ACHN (cell line): ENCODE data around the gene IL4.
"Not testable (repeated sequence)": the region's sequence is repeated elsewhere in the genome, so short reads cannot be mapped to it uniquely, and the experiment has no call there.

Source experiments
- DNase-seq: peaks from one replicate; pipeline ENCODE4 v3.0.0-alpha.2; 2015
- in situ Hi-C: cut with HindIII; loops from 2 replicates; pipeline ENCODE4 v1.10.0; 2017; ENCODE audit warnings: low sequenced_read_pairs, low pct_ligation_motif_present, low pct_unique_long_range_greater_than_20kb

Gene IL4

DNA sequence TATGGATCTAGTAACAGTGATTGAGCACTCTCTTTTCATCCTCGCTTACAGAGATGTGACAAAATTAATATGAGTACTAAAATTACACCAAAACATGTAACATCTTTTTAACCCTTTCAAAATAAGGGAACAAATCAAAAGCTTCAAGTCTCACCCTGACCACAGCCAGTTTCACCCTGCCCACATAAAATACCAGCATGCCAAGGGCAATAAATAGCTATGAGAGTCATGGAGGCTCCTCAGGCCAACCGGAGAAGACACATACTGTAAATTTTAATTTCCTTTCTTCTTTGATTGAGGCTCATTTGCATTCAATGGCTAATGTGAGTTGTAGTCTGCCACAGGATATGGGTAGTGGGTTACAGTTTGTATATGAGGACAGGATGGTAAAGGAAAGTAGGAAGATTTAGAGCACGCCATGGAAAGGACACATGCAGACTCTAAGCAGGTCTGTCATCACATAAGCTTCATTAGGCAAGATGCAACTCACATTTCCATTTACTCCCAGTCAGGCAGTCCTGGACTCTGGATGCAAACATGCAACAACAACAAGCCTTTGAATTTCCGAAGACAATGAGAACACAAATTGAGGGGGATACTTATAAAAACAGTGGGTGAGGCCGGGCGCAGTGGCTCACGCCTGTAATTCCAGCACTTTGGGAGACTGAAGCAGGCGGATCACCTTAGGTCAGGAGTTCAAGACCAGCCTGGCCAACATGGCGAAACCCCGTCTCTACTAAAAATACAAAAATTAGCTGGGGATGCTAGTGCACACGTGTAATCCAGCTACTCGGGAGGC lies 11.3 kb downstream of the IL4 start:
- in situ Hi-C loops, result no loop called here
- no peak for DNase-seq

GRCh38 chr5:132686193-132686592 lies 12.4 kb downstream of the IL4 start:
- DNase-seq, result no peak
- in situ Hi-C loops, result no loop called here

GRCh38 chr5:132687995-132688394 lies 14.2 kb downstream of the IL4 start:
- in situ Hi-C loops, result no loop called here
- DNase-seq, result no peak

DNA sequence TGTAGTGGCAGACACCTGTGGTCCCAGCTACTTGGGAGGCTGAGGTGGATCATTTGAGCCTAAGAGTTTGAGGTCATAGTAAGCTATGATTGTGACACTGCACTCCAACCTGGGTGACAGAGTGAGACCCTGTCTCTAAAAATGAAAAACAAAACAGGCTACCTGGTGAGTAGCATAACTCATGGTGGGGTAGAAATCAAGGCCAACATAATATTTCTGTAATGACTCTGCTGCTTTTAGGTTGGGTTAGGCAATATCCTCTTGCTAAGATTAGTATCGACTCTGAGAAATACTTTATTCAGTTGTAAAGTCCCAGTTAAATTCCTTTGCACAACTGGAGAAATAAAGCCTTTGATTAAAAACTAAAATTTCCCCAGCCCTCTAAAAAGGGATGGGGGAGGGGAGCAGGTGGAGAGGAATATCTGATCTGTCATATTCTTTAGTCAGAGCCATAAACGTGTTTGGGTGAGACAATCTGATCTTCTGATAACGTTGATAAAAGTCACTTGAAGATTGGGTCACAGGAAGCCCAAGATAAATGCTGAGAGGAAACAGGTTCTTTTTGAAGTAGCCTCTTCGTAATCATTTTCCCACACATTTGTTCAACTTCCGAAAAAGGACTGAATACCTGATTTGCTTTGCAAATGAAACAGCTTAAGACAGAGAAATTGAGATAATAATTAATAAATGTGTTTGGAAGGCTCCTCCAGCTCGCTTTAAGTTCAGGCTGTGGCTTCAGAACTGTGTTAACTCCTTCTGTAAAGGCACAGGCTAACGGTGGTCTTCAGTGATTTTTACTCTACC lies 14.9 kb downstream of the IL4 start:
- in situ Hi-C loops, result no loop called here
- no peak for DNase-seq

GRCh38 chr5:132689513-132689912 lies 15.7 kb downstream of the IL4 start:
- in situ Hi-C loops, result no loop called here

DNA sequence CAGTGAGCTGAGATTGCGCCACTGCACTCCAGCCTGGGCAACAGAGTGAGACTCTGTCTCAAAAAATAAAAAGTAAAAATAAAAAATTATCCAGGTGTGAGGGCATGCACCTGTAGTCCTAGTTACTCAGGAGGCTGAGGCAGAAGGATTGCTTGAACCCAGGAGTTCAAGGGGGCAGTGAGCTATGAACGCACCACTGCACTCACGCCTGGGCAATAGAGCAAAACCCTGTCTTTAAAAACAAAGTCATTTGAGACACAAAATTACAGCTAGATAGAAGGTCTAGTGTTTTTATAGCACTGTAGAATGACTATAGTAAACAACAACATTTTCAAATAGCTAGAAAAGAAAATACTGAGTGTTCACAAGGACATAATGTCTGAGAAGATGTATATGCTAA lies 16.4 kb downstream of the IL4 start:
- in situ Hi-C loops, result no loop called here
- DNase-seq, result no peak

More at GRCh38 chr5:132689513-132689912, 15.7 kb downstream of the IL4 start:
- no peak for DNase-seq

- in situ Hi-C loops, DNase-seq: not testable (repeated sequence)
Measured at GRCh38 chr5:132691755-132692631, 18.2 kb downstream of the IL4 start.

- DNase-seq, result no peak
- in situ Hi-C loops, result no loop called here
Measured at GRCh38 chr5:132692632-132692967, 18.8 kb downstream of the IL4 start.

- DNase-seq, result no peak
- in situ Hi-C loops, result no loop called here
Measured at GRCh38 chr5:132695956-132696355, 22.2 kb downstream of the IL4 start.

DNA sequence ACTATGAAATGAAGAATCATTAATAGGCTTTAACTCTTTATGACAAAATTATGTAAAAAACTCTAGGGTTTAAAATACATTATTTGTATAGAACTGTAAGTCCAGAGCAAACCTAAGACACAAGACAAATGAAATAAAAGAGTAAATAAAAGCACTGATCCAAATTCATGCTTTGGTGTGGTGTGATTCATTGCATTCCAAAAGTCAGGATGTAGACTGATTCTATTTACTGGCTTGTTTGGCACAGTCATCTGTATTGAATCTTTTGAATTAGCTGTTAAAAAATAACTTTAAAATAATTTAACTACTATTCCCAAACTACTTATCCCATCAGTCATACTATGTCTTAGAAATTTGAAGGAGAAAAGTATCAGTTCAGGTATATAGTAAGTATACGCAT lies 31.1 kb downstream of the IL4 start:
- in situ Hi-C loops, result no loop called here

DNA sequence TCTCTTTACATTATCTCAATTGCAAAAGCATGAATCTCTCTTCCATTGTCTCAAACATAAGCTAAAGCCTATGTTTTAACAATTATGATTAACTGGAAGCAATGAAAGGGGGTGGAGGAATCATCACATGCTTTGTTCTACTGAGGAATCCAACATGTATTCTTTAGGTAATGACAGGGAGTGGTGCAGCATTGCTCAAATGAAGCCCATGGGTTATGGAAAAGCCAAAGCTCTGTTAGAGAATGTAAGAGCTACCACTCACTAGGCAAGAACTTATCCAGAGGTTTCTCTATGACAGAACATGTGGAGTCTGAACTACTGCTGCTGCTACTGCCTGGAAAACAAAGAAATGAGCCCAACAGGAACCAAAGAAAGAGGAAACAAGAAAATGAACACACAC lies 34.9 kb downstream of the IL4 start:
- DNase-seq, result no peak
- in situ Hi-C loops, result no loop called here

More for the DNA sequence above, 31.1 kb downstream of the IL4 start:
- peak; percentile 17 for DNase-seq

DNA sequence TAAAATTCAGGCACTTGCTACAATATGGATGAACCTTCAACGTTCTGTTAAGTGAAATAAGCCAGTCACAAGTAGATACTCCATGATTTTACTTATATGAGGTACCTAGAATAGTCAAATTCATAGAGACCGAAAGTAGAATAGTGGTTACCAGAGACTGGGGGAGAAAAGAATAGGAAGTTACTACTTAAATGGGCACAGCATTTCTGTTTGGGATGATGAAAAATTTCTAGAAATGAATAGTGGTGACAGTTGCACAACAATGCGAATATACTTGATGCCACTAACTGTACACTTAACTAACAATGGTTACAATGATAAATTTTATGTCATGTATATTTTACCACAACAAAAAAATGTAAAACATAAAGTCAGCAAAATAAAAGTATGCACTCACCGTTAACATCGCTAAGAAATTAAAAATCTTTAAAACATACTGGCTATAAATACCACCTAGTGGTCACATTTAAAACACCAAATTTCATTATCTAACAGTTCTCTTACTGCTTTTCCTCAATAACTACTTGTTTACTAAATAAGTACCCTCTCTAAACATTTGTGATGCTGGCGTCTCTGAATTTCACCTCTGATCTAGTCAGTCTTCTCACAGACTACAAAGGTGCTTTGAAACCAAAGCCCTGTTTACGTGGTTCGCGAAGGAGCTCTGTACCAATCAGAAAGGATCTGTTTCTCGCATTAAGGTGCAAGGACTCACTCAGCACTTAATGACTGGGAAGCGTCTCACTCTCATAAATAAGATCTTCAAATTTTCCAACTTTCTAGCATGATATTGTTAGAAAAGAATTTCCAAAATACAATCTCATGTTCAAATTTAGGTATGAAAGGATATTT lies 40.9 kb downstream of the IL4 start:
- DNase-seq, result peak; percentile 4
- in situ Hi-C loops, result no loop called here

GRCh38 chr5:132718544-132719312 lies 44.9 kb downstream of the IL4 start:
- in situ Hi-C loops, result no loop called here

GRCh38 chr5:132725745-132726144 lies 52.0 kb downstream of the IL4 start:
- DNase-seq, result no peak
- in situ Hi-C loops, result no loop called here

More at GRCh38 chr5:132718544-132719312, 44.9 kb downstream of the IL4 start:
- no peak for DNase-seq

- in situ Hi-C loops, result no loop called here
- DNase-seq, result no peak
Measured at GRCh38 chr5:132729896-132730295, 56.1 kb downstream of the IL4 start.
